Parathyroid adenoma (tissue), 2 donors: ENCODE results near the gene HS3ST6.
A peak's percentile ranks its signal among the peaks of the same experiment; 100 is the strongest.

Experiments used
- H2AFZ ChIP-seq: fragments of 300-600 bp; sonication (generic); one replicate; pipeline ENCODE4 v1.7.0; 2017; ENCODE audit warnings: antibody characterized with exemption, mild to moderate bottlenecking
- H3K27ac ChIP-seq: fragments of 300-600 bp; sonication (generic); one replicate; pipeline ENCODE4 v1.7.0; 2017
- H3K27me3 ChIP-seq: fragments of 300-600 bp; sonication (generic); one replicate; pipeline ENCODE4 v1.7.0; 2017; ENCODE audit warnings: low read length; ENCODE audit not compliant: control insufficient read depth, insufficient read depth
- H3K36me3 ChIP-seq: fragments of 300-600 bp; sonication (generic); one replicate; pipeline ENCODE4 v1.7.0; 2017; ENCODE audit warnings: low read length; ENCODE audit not compliant: control insufficient read depth, insufficient read depth
- H3K4me1 ChIP-seq: fragments of 300-600 bp; sonication (generic); one replicate; pipeline ENCODE4 v1.7.0; 2017; ENCODE audit warnings: control low read depth
- H3K4me2 ChIP-seq: fragments of 300-600 bp; sonication (generic); one replicate; pipeline ENCODE4 v1.7.0; 2017; ENCODE audit warnings: low read length
- H3K4me3 ChIP-seq: fragments of 300-600 bp; sonication (generic); one replicate; pipeline ENCODE4 v1.7.0; 2017; ENCODE audit warnings: low read depth, low read length
- H3K79me2 ChIP-seq: fragments of 300-600 bp; sonication (generic); one replicate; pipeline ENCODE4 v1.7.0; 2017; ENCODE audit warnings: control low read depth
- H3K9ac ChIP-seq: fragments of 300-600 bp; sonication (generic); one replicate; pipeline ENCODE4 v1.7.0; 2017; ENCODE audit warnings: mild to moderate bottlenecking
- H3K9me3 ChIP-seq: fragments of 300-600 bp; sonication (generic); one replicate; pipeline ENCODE4 v1.7.0; 2017; ENCODE audit warnings: low read length; ENCODE audit not compliant: control insufficient read depth
- CTCF ChIP-seq: fragments of 300-600 bp; sonication (generic); IDR thresholded peaks from one replicate; pipeline ENCODE4 v1.7.0; 2017; ENCODE audit warnings: antibody characterized with exemption, mild to moderate bottlenecking
- donor health status: primary hyperparathyroidism.

Gene HS3ST6

GRCh38 chr16:1945559-1946391, 27.6 kb upstream of the HS3ST6 start:
- Histone ChIP-seq H3K27me3 (no peaks in the 10 kb centered on the region), H3K9me3 (no peaks in the 10 kb centered on the region), H3K36me3 (no peaks in the 10 kb centered on the region), H3K79me2 (no peaks in the 10 kb centered on the region), H3K4me2 (no peak overlapping the region), H3K9ac (no peak overlapping the region), H3K4me1 (peaks cover 8% of the 10 kb centered on the region), H3K4me3 (no peak overlapping the region), H3K27ac (no peak overlapping the region), H2AFZ (no peak overlapping the region)
- no peak for TF ChIP-seq CTCF

- Histone ChIP-seq H2AFZ (no peak overlapping the region), H3K36me3 (no peaks in the 10 kb centered on the region), H3K4me3 (no peak overlapping the region), H3K27ac (no peak overlapping the region), H3K79me2 (no peaks in the 10 kb centered on the region), H3K27me3 (no peaks in the 10 kb centered on the region), H3K4me1 (peaks cover 8% of the 10 kb centered on the region), H3K9ac (no peak overlapping the region), H3K4me2 (no peak overlapping the region), H3K9me3 (no peaks in the 10 kb centered on the region)
- TF ChIP-seq CTCF, result no peak
Measured at GRCh38 chr16:1944612-1945199, 26.5 kb upstream of the HS3ST6 start.

GRCh38 chr16:1942810-1943726, 24.9 kb upstream of the HS3ST6 start, which contains the start of gene MSRB1:
Gene MSRB1, minus strand, starts transcription at chr16:1943199. Its CDS starts 43 bp downstream, at chr16:1943156.
- H3K27ac ChIP-seq, result peak within 1 kb of the TSS; percentile 47
- H2AFZ ChIP-seq, result peak within 1 kb of the TSS; percentile 93
- H3K4me2 ChIP-seq, result peak within 1 kb of the TSS; percentile 89
- H3K36me3 ChIP-seq, result no peaks in the 10 kb centered on the region
- H3K27me3 ChIP-seq, result no peaks in the 10 kb centered on the region
- no peak for TF ChIP-seq CTCF
- H3K9me3 ChIP-seq, result no peaks in the 10 kb centered on the region
- no peak within 1 kb of the TSS for H3K9ac ChIP-seq
- H3K4me3 ChIP-seq, result peak within 1 kb of the TSS; percentile 61
- H3K4me1 ChIP-seq, result peaks cover 8% of the 10 kb centered on the region
- no peaks in the 10 kb centered on the region for H3K79me2 ChIP-seq

- no peaks in the 10 kb centered on the region for H3K36me3 ChIP-seq
Measured at GRCh38 chr16:1942047-1942809, 24.0 kb upstream of the HS3ST6 start.

More at GRCh38 chr16:1942047-1942809, 24.0 kb upstream of the HS3ST6 start:
- H3K4me3 ChIP-seq, result peak overlapping the region; percentile 61
- H3K4me1 ChIP-seq, result peaks cover 8% of the 10 kb centered on the region
- H3K79me2 ChIP-seq, result no peaks in the 10 kb centered on the region
- H3K27me3 ChIP-seq, result no peaks in the 10 kb centered on the region
- H2AFZ ChIP-seq, result peak overlapping the region; percentile 93
- no peaks in the 10 kb centered on the region for H3K9me3 ChIP-seq
- H3K9ac ChIP-seq, result no peak overlapping the region
- peak overlapping the region; percentile 89 for H3K4me2 ChIP-seq
- H3K27ac ChIP-seq, result peak overlapping the region; percentile 47
- TF ChIP-seq CTCF, result no peak
